GM18526 (cell line): Measurements from ENCODE around the gene IL1RN.

Experiments used
- POLR2A ChIP-seq: IDR thresholded peaks from 3 replicates; pipeline ENCODE4 v1.6.1; 2011; ENCODE audit not compliant: insufficient read length; ENCODE audit errors: extremely low read depth

The IL1RN gene

GRCh38 chr2:113182471-113183260 is 55.3 kb downstream of the IL1RN start:
- no peak for TF ChIP-seq POLR2A

GRCh38 chr2:113183264-113183663 is 55.9 kb downstream of the IL1RN start:
- no peak for TF ChIP-seq POLR2A
